Keratinocyte (primary cell): Measurements from ENCODE around the gene ANXA11.

Experiments used
- EZH2 ChIP-seq: IDR thresholded peaks from one replicate; pipeline ENCODE4 v1.6.1; 2012; ENCODE audit warnings: inconsistent platforms, mild to moderate bottlenecking, low read length, moderate library complexity
- TF ChIP-seq, protein P1 (sequence below), 3 experiments: IDR thresholded peaks in 1 of 3; conservative IDR thresholded peaks in 1 of 3; optimal IDR thresholded peaks in 1 of 3; 2 replicates in 2 of 3; 3 replicates in 1 of 3; pipeline versions ENCODE3 to v1.5.1; 2011; ENCODE audit warnings: low read length in 3 of 3, mild to moderate bottlenecking in 3 of 3, moderate library complexity in 2 of 3, control low read depth in 1 of 3, inconsistent platforms in 1 of 3; ENCODE audit not compliant: insufficient read depth in 2 of 3; ENCODE audit errors: extremely low read depth in 1 of 3

DNA sequence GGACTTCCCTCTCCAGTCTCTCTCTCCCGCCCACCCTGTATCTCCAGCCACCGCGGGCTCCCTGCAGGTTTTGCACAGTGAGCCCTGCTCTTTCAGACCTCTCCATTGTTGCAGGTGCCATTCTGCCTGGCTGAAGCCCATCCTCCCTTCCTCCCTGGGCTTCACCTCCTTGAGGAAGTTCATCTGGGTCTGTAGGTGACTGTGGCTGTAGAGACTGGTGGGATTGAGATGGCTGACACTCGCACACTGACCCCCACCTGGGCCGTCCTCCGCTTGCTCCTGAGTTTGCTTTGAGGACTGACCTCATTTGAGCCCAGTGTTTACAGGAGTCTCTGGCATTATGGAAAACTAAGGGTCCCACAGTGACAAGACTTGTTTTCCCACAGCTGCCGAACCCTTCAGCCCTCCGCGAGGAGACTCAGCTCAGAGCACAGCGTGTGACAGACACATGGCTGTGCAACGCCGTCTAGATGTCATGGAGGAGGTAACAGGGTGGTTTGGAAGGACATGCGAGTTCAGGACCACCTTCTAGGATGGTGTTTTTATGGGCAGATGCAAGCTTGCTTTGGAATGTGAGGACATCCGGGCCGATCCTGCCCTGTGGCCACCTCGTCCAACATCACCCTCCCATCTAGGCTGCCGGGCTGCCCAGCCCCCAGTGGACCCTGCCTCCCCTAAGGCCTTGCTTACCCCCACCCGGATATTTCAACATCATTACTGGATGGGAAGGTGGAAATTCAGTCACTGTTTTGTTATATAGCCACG, 63.5 kb downstream of the ANXA11 start:
- TF ChIP-seq, protein P1, sequence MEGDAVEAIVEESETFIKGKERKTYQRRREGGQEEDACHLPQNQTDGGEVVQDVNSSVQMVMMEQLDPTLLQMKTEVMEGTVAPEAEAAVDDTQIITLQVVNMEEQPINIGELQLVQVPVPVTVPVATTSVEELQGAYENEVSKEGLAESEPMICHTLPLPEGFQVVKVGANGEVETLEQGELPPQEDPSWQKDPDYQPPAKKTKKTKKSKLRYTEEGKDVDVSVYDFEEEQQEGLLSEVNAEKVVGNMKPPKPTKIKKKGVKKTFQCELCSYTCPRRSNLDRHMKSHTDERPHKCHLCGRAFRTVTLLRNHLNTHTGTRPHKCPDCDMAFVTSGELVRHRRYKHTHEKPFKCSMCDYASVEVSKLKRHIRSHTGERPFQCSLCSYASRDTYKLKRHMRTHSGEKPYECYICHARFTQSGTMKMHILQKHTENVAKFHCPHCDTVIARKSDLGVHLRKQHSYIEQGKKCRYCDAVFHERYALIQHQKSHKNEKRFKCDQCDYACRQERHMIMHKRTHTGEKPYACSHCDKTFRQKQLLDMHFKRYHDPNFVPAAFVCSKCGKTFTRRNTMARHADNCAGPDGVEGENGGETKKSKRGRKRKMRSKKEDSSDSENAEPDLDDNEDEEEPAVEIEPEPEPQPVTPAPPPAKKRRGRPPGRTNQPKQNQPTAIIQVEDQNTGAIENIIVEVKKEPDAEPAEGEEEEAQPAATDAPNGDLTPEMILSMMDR (optimal IDR thresholded peaks at IDR 0.05 in 1 of 3, IDR thresholded peaks at IDR 0.05 in 1 of 3, conservative IDR thresholded peaks at IDR 0.05 in 1 of 3; ENCODE audit: extremely low read depth in 1 of 3, insufficient read depth in 2 of 3, low read length in 3 of 3), result no peak
- TF ChIP-seq EZH2, result no peak
